Erythroblast (primary cell): ENCODE results near the gene COQ9.

Source experiments
- DNase-seq, 2 experiments: peaks; one replicate each; lab custom pipeline; 2025; lab: John Stamatoyannopoulos, UW
- GATA1 ChIP-seq: IDR thresholded peaks from 2 replicates; pipeline ENCODE4 v1.6.1; 2011; ENCODE audit warnings: low read depth, mild to moderate bottlenecking, control low read depth, low read length, moderate library complexity
- POLR2A ChIP-seq: IDR thresholded peaks from 2 replicates; pipeline ENCODE4 v1.6.1; 2011; ENCODE audit warnings: mild to moderate bottlenecking, low read length

Gene COQ9

DNA sequence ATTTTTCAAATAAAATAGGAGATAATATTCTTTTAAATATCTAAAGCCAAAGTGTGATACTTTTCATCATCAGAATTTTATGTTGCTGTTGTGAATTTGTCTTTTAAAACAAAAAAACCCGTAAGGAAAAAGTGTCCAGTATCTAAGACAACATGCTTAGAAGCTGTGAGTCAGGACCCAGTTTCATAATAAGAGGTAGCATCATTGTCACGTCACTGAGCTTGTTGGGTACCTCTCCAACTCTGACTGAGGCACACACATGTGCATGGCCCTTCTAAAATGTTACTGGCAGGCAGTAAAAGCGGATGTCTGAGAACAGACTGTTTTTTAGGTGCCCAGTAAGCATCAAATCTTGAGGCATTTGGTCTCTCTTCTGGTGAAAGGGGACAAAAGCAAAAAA is 2.6 kb upstream of the COQ9 start:
- no peak for DNase-seq
- TF ChIP-seq POLR2A (no peak), GATA1 (no peak)

DNA sequence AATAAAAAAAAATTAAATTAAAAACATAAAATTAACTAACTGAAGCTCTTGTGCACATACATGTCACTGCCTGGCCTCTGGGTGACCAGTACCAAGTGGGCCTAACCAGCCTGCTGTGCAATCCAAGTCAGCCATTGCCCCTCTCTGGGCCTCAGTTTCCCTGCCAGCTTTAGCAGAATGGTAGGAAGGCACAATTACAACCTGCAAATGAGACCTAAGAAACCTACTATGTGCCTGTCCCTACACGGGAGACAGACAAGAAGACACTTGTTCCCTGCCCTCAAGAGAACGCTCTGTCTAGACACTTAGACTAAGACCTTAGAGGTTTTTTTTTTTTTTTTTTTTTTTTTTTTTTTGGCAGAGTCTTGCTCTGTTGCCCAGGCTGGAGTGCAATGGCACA is 1.8 kb upstream of the COQ9 start:
- no peak for TF ChIP-seq GATA1
- TF ChIP-seq POLR2A: no peak
- DNase-seq: no peak

DNA sequence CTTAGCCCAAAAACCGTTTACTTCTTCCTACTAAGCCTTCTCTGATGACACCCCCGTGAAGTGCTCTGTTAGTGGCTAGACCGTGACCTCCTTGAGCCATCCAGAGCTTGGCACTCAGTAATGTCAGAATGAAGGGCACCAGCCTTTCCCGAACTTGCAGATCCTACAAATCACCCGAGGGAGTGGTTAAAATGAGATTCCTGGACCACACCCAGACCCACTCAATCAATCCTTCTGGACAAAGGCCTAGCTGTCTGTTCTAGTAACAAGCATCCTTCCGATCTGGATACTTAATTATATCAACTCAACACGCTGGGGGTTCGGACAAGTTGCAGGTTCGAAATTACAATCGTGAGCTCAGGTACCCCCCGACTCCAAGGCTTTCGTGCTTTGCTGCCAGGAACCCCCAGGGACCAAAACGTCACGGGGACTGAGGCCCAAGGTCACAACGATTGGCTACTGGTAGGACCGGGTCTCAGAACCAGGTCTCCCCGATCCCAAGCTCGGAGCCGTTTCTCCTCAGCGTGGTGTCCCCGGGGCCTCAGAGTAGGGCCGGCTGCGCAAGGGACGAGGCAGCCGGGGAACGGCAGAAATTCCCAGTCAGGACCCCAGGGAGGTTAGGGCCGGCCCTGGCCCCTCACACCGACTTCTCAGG is 621 bp upstream of the COQ9 start:
- no peak for TF ChIP-seq GATA1
- TF ChIP-seq POLR2A: no peak
- DNase-seq: peak; percentile 62 to 72

DNA sequence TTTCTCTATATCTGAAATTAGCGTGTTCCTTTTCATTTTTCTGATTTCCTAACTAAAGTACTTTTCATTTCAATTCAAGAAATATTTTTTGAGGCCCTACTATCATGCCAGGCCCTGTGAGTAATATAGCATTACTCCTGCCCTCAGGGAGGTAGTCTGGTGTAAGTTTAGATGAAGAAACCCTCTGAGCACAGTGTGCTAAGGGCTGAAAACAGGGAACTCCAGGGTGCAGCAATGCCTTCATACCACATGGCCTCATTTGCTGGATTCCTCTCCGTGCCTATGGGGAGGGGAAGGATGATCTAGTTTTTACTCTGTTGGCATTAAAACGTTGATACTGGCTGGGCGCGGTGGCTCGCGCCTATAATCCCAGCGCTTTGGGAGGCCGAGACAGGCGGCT is 4.7 kb downstream of the COQ9 start:
- TF ChIP-seq POLR2A (no peak), GATA1 (no peak)

DNA sequence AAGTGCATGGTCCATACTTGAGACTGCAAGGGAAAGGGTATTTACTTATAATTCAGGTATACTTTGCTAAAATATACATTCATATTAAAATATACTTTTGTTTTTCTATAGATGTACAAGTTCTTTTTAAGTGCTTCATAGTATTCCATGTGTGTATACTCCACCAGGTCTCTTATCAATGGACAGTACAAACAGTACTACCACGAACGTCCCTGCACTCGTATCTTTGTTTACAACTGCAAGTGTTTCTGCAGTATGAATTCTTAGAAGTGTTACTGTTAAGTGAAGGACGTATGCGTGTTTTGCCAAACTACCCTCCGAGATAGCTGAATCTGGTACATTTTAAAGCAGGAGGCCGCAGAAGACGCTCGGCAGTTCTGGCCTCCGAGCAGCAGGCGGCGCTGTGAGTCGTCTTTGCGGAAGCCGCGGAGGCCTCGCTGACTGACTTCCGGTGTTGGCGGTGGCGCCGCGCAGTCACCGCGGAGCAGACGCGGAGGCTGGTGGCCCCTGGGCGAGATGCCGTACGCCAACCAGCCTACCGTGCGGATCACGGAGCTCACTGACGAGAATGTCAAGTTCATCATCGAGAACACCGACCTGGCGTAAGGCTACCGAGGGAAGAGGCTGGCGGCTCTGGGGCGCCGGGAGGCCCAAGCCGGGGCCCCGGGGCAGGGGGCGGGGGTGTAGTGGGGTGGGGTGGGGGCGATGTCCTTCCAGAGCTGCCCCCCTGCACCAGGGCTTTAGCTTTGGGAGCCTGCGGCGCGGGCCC is 15.1 kb downstream of the COQ9 start, which contains the start of gene POLR2C:
TSS of gene POLR2C (plus strand) at position 471 of the 769 bp plus-strand sequence. CDS start at position 517, 46 bp downstream.
- TF ChIP-seq GATA1: no peak
- peak; percentile 93 for TF ChIP-seq POLR2A
- DNase-seq: peak; percentile 93 to 95

More for the DNA sequence above, 4.7 kb downstream of the COQ9 start:
- no peak for DNase-seq

DNA sequence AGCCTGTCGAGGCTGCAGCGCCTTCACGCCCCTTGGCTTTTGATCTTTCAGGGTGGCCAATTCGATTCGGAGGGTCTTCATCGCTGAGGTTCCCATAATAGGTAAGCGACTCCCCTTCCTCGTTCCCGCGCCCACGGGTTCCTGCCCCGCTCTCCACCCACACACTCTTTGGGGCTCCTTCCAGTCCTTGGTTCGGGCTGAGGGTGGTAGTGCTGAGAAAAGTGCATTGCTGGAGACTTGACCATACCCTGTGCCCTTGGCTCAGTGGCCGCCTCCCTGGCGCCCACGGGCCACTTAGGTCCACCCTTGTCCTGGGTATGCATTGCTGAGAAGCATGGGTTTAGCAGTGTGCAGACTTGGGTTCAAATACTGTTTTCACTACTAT is 15.7 kb downstream of the COQ9 start:
- DNase-seq: peak in 1 of 2 experiments; percentile 61
- TF ChIP-seq POLR2A: no peak
- TF ChIP-seq GATA1: no peak

DNA sequence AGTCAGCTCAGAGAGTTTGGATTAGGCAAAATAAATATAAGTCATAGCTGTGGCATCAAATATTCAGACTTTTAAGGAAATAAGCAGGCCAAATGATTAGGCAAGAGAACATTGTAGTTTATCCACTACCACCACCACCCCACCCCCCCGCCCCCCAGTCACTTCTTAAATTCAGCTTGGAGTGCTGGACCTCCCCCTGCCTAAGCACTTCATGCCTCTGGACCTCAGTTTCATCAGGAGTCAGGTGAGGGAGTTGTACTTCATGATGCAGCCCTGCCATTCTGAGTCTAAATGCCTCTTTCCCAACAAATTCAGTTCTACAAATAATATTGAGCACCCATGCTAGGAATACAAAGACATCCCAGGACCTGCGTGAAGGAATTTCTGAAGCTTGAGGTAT is 17.2 kb downstream of the COQ9 start:
- DNase-seq: no peak
- TF ChIP-seq GATA1 (no peak), POLR2A (no peak)

DNA sequence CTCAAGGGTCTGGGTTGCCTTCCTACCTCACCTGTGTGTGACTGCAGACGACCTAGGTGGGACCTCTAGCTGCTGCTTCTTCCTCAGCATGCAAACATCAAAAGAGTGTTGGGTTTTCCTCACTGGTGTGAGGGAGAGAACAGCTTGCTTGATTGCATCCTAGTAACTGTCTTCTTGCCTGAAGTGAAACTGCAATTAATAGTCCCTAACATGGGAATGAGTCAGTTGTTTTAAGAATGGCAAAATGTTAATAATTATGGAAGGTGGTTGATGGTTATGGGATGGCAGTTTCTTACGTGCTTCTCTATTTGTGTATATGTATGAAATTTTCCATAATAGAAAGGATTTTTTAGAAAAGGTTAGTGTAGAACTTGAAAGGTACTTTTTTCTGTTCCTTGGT is 21.1 kb downstream of the COQ9 start:
- TF ChIP-seq POLR2A: no peak
- no peak for TF ChIP-seq GATA1
- DNase-seq: no peak

DNA sequence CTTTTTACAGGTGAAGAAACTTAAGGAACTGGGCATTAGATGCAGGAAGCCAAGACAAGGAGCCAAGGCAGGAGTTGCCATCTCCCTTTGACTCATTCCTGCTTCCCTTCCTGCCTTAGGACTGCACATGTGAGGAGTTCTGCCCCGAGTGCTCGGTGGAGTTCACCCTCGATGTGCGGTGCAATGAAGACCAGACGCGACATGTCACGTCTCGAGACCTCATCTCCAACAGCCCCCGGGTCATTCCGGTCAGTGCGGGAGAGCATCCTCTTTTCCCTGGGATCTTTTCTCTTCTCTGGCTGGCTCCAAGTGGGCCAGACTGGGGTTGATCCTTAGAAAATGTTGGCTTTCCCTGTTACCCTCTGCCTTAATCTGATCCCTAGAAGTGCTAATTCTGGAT is 21.8 kb downstream of the COQ9 start:
- DNase-seq: no peak
- TF ChIP-seq POLR2A (no peak), GATA1 (no peak)

DNA sequence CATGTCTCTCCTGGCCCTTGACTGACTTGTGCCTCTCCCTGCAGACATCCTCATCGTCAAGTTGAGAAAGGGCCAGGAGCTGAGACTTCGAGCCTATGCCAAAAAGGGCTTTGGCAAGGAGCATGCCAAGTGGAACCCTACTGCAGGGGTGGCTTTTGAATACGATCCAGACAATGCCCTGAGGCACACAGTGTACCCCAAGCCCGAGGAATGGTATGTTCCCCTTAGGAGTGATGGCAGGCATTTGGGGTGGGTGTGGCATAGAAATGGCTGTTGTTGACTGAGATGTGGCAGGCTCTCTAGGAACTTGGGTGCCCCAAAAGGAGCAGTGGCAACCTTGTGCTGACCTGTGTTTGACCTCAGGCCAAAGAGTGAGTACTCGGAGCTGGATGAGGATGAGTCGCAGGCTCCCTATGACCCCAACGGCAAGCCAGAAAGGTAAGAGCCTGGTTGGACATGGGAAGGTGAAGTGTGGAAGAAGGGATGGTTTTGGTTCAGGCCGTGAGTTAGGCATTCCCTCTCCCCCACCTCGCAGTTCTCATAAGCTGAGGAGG is 22.7 kb downstream of the COQ9 start:
- TF ChIP-seq POLR2A: no peak
- TF ChIP-seq GATA1: no peak
- DNase-seq: no peak

DNA sequence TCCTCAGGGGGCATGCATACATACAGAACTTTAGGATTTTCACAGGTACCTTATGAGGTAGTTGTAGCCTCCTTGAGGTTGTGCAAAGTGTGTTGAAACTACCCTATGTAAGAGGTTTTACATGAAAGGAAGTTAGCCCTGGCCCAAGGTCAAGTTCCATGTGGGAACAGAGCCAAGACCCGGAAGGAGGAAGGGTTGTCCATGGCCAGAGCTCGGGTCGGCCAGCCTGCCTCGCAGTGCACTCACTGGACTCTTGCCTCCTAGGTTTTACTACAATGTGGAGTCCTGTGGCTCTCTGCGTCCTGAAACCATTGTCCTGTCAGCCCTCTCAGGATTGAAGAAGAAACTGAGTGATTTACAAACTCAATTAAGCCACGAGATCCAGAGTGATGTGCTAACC is 23.4 kb downstream of the COQ9 start:
- TF ChIP-seq GATA1 (no peak), POLR2A (no peak)

DNA sequence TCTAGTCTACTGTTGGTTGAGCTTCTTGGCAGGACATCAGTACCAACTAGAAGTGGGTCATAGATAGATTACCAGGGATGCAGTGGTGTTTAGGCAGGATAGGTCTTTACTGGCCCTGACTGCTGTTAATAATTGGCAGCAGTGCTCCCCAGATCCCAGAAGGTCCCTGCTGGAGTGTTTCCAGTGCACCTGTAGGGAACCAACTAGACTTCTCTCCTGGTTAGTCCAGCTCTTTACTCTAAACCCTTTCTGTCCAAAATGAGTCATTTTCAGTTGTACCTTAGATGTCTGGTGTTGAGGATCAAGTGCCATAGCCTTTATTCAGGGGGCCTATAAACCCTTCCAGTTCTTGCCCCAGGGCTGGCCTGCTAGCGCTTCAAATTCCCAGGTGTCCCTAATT is 23.9 kb downstream of the COQ9 start:
- no peak for DNase-seq
- TF ChIP-seq GATA1 (no peak), POLR2A (no peak)

More for the DNA sequence above, 23.4 kb downstream of the COQ9 start:
- no peak for DNase-seq

DNA sequence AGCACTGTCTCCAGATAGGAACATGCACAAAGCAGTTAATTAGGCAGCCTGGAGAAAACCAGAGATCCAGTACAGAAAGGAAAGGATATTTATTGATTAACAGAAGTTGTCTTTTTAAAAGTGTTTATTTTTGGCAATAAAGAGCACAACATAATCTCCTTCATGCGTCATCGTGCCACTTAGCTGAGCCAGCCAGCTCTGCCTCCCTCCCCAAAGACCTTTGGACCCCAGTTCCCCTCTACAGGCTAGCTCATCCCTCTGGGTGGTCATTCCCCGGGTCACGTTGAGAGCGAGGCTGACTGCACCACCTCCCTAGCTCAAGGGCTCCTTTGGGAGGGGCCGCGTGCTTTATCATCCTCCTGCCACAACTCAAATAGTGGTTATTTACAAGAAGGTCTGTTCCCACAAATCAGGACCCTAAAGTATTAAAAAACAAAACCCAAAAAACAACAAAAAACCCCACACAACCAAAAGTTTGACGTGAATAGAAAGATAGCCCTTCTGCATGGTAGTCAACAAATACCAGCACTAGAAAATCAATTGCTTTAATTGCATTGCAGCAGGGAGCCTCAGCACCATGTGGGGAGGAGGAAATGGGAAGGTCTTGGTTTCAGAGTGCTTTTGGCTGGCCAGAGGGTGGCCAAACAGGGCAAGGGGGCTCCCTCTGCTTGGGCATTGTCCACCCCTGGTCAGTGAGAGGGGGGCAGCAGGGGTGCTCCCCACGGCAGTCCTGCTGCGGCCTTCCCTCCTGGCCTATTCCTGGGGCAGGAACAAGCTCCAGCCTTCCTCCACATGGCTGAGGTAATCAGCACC is 24.8 kb downstream of the COQ9 start:
- TF ChIP-seq GATA1: no peak
- TF ChIP-seq POLR2A: no peak

More for the DNA sequence above, 24.8 kb downstream of the COQ9 start:
- no peak for DNase-seq
